D721Med (cell line): ENCODE measurements around the gene CDHR5.

Experiments used
- DNase-seq: peaks from one replicate; pipeline ENCODE4 v3.0.0; 2011; ENCODE audit warnings: low spot score; ENCODE audit not compliant: insufficient read length
- FAIRE-seq: peaks from 2 replicates; lab custom pipeline; 2011; peaks lifted over from hg19 to GRCh38; lab: Jason Lieb, UNC
- TF ChIP-seq, protein P1 (sequence below): IDR thresholded peaks from 2 replicates; pipeline ENCODE4 v1.5.1; 2012; ENCODE audit warnings: mild to moderate bottlenecking, control low read depth; ENCODE audit not compliant: insufficient read depth; ENCODE audit errors: missing control alignments

Gene CDHR5

DNA sequence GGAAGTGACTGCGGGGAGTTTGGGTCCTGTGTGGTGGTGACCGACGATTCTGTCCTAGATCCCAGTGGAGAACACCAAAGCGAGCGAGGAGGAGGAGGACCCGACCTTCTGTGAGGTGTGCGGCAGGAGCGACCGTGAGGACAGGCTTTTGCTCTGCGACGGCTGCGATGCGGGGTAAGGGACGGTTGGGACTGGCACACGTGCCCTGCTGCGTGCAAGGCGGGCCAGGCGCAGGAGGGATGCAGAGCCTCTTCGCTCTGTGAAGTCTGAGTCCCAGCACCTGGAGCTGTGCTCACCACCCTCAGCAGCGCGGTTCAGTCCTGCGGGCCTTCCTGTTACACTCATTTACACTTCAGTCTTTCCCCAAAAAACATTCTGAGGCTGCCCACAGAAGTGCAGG lies 32.3 kb downstream of the CDHR5 start:
- DNase-seq, result no peak
- TF ChIP-seq, protein P1, sequence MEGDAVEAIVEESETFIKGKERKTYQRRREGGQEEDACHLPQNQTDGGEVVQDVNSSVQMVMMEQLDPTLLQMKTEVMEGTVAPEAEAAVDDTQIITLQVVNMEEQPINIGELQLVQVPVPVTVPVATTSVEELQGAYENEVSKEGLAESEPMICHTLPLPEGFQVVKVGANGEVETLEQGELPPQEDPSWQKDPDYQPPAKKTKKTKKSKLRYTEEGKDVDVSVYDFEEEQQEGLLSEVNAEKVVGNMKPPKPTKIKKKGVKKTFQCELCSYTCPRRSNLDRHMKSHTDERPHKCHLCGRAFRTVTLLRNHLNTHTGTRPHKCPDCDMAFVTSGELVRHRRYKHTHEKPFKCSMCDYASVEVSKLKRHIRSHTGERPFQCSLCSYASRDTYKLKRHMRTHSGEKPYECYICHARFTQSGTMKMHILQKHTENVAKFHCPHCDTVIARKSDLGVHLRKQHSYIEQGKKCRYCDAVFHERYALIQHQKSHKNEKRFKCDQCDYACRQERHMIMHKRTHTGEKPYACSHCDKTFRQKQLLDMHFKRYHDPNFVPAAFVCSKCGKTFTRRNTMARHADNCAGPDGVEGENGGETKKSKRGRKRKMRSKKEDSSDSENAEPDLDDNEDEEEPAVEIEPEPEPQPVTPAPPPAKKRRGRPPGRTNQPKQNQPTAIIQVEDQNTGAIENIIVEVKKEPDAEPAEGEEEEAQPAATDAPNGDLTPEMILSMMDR, result no peak
- no peak for FAIRE-seq

DNA sequence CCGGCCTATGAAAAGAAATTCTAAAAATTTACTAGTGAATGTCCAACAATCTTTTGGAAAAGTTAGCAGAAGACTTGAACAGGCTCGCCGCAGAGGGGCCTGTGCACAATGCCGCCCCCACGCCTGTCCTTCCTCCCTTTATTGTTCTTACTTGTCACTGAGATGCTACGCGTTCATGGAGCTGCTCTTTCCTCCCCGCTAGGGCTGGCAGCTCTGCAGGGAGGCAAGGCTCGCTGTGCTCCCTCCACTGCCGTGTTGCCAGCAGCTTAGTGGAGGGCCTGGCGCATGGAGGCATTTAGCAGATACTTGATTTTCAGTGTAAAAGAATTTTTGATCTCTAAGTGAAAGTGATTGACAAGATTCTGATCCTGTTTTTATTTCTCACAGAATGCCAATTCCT lies 33.8 kb downstream of the CDHR5 start:
- TF ChIP-seq, protein P1, result no peak
- DNase-seq (no peak), FAIRE-seq (no peak)

DNA sequence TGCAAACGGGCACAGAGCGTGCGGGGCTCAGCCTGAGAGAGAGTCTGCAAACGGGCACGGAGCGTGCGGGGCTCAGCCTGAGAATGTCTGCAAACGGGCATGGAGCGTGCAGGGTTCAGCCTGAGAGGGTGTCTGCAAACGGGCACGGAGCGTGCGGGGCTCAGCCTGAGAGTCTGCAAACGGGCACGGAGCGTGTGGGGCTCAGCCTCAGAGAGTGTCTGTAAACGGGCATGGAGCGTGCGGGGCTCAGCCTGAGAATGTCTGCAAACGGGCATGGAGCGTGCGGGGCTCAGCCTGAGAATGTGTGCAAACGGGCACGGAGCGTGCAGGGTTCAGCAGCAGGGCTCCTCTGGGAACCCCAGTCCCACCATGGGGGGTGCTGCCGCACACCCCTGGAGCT lies 35.0 kb downstream of the CDHR5 start:
- FAIRE-seq (no peak), DNase-seq (no peak)
- TF ChIP-seq, protein P1, result no peak

DNA sequence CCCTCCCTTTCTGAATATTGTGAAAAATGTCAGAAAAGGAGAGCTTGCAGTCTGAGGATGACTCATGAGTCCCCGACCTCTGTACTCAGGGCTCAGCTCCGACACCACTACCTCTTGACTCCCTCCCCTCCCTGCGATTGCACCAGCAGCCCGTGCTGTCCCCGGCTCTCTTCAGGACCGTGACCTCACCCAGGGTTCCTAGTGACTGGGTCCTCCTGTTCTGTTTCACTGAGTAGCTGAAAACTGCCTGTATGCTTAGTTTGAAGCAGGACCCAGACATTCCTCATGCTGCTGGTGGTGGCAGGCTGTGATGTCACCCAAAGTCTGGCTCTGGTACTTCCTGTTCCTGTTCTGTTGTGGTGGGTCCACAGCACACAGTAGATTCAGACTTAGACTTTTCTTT lies 36.8 kb downstream of the CDHR5 start:
- FAIRE-seq (no peak), DNase-seq (no peak)
- TF ChIP-seq, protein P1, result no peak

DNA sequence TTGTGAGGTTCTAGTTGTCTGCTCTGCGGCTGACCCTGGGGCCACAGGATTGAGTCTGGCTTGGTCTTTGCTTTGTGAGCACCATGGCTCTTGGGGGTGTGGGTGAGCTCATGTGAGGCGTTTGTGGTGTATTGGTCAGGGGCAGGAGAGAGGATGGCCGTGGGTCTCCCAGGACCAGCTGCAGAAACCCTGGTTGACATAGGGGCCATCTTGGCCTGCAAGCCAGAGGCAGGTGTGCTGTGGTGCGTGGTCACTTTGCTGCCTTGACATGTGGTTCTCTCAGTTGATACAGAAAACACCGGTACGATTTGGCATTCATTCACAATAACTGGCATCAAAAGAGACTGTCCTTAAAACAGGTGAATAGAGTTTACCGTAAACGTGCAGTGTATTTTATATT lies 37.2 kb downstream of the CDHR5 start:
- TF ChIP-seq, protein P1, result no peak
- FAIRE-seq, result no peak
- DNase-seq, result no peak

DNA sequence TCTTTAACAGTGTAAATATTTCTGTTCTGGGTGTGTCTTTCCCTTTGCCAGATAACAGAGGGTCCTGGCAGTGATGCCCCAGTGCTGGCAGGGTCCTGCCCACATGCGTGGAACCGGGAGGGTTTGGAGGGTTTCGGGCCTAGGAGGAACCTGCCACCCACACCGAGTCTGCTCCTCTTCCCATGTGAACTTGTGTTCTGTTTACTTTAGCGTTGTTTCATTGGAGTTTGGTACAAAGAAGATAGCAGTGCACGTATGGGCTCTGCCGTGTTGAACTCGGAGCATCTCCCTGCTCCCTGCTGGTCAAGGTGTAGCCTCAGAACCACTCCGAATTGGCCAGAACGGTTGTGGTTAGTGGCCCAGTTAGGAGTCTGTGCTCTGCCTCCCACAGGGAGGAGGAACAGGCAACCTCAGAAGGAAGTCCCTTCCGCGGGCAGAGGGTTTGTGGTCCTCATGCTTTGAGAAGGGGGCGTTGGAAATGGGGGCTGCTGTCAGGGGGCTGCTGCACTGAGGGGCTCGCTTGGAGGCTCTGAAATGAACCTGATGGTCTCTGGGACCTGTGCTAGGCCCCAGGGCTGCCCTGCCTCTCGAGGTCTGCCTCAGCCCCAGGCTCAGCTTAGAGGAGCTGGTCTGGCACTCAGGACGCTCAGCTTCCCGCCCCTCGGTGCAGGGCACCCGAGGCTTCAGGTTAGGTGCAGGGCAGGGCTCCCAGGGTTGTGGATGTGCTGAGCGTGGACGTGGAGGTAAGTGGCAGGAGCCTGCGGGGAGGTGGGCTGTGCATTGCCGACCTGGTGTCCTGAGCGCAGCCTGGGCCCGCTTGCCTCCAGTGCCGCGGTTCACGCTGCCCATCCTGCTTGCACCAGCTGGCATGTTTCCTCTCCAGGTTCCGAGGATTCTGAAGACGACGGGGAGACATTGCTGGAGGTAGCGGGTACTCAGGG lies 38.1 kb downstream of the CDHR5 start:
- FAIRE-seq (no peak), DNase-seq (no peak)
- TF ChIP-seq, protein P1, result no peak

DNA sequence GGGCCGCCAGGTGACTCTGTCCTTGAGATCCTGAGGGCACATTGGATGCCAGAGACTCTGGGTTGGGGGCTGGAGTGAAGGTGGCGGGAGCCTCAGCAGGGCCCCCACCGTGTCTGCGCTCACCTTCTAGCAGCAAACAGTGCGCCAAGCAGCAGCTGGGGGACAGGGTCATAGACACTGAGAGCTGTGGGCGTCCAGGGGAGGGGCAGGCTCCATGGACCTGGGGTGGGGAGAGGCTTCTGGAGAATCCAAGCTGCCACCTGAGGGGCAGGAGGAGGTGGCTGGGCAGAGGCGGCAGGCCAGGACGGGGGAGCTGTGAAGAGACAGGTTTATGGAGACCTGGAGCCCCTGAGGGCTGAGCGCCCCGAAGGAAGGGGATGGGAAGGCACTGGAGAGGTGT lies 40.5 kb downstream of the CDHR5 start:
- FAIRE-seq (no peak), DNase-seq (no peak)
- TF ChIP-seq, protein P1, result no peak
